Skeletal muscle satellite cell (primary cell): ENCODE data around the gene ZNF536.

ENCODE experiments used
- H3K27me3 ChIP-seq: 2 replicates; pipeline ENCODE4 v1.7.0; 2013; ENCODE audit warnings: low read length; ENCODE audit not compliant: control insufficient read depth, insufficient read depth
- H3K36me3 ChIP-seq: 2 replicates; pipeline ENCODE4 v1.7.0; 2013; ENCODE audit warnings: mild to moderate bottlenecking, control low read depth, low read length; ENCODE audit not compliant: insufficient read depth
- H3K4me1 ChIP-seq: 2 replicates; pipeline ENCODE4 v1.7.0; 2013; ENCODE audit warnings: low read length; ENCODE audit not compliant: control insufficient read depth, insufficient read depth
- H3K4me2 ChIP-seq: 2 replicates; pipeline ENCODE4 v1.7.0; 2013; ENCODE audit warnings: mild to moderate bottlenecking, low read length
- H3K4me3 ChIP-seq: 2 replicates; pipeline ENCODE4 v1.7.0; 2013; ENCODE audit warnings: low read length
- H3K9ac ChIP-seq: 2 replicates; pipeline ENCODE4 v1.7.0; 2013; ENCODE audit warnings: mild to moderate bottlenecking, low read depth, low read length, moderate library complexity
- H3K9me3 ChIP-seq: replicated peaks from 2 replicates; pipeline ENCODE4 v1.7.0; 2013; ENCODE audit warnings: mild to moderate bottlenecking, control low read depth, low read length

Gene ZNF536

DNA sequence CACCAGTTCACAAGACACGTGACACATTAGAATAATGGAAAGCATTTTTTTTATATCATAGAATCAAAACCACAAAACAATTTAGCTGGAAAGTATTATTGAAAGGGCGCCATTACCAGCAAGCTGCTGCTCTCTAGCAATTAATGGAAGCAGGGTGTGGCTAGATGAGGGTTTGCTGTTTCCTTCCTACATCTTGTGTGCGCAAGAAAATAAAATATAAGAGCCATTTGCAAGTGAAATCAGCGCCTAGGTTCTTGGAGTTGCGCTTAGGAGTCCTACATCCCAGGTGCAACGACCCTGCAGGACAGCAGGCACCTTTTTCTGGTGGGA, 140.9 kb downstream of the ZNF536 start:
- no peaks in the 10 kb centered on the region for H3K36me3 ChIP-seq
- peaks cover 4% of the 10 kb centered on the region for H3K4me1 ChIP-seq
- no peaks in the 10 kb centered on the region for H3K9me3 ChIP-seq
- H3K27me3 ChIP-seq, result no peaks in the 10 kb centered on the region
- no peak overlapping the region for H3K4me3 ChIP-seq
- no peak overlapping the region for H3K9ac ChIP-seq
- H3K4me2 ChIP-seq, result no peak overlapping the region

DNA sequence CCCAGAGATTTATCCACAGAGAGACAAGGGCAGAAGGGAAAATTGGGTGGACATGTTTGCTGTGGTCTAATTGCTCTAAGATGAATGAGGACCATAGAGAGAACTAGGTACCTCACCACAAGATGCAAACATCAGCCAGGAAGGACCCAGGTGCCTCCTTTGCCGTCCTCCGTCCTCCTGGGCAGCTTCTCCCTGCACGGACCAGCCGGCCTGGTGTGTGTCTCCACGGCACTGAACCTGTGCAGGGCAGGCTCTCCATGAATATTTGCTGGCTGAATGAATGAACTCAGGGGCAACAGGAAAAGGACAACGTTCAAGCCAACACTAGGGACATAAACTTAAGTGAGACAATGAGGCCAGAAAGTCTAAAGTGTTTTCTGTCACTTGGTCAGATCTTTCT, 143.9 kb downstream of the ZNF536 start:
- H3K36me3 ChIP-seq, result no peaks in the 10 kb centered on the region
- peaks cover 4% of the 10 kb centered on the region for H3K4me1 ChIP-seq
- H3K4me2 ChIP-seq, result no peak overlapping the region
- no peaks in the 10 kb centered on the region for H3K27me3 ChIP-seq
- peaks cover 4% of the 10 kb centered on the region for H3K9me3 ChIP-seq
- H3K4me3 ChIP-seq, result no peak overlapping the region
- H3K9ac ChIP-seq, result no peak overlapping the region

DNA sequence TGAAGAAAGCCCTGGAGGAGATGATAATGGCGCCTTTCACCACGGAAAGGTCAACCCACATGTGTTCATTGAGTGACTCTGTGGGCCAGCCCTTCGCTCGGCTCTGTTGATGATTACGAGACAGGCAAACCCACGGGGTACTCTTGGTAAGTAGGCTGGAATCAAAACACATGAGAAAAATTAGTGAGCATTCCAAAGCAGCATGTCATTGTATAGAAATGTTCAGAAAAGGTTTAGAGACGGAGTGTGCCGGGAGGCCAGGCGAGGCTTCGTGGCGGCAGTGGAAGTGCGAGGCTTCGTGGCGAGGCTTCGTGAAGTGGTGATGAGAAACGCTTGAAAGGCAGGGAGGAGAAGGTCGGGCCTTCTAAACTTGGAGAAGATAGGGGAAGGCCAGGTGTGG, 144.3 kb downstream of the ZNF536 start:
- no peak overlapping the region for H3K4me2 ChIP-seq
- peaks cover 4% of the 10 kb centered on the region for H3K4me1 ChIP-seq

DNA sequence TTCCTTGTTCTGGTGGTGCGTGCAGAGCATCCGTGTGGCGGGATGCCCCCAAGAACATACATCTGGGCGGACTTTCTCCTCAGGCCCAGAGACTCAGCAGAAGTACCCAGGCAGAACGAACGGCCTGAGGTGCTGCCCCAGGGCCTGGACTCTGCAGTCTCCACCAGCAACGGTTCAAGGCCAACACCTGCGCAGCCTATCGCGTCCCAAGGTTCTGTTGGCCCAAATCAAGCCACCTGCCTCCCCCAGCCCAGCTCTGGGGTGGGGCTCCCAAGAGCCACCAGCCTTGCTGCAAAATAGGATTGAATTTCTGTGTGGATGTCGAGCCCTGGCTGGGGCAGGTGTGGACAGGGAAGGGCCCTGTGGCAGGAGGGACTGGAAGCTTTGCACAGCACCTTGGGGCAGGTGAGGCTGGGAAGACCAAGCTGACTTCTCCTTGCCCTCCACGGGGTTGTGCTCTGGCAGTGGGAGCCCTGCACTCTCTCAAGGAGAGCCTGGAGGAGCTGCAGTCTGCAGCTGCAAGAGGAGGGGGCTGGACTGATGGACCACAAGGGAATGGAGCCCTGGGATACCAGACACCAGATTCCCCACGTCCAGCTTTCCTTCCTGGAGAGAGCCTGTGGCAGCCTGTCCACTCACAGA, 146.9 kb downstream of the ZNF536 start:
- Histone ChIP-seq H3K9me3 (peaks cover 4% of the 10 kb centered on the region), H3K4me1 (no peaks in the 10 kb centered on the region), H3K4me2 (no peak overlapping the region), H3K9ac (no peak overlapping the region), H3K4me3 (no peak overlapping the region), H3K27me3 (no peaks in the 10 kb centered on the region), H3K36me3 (no peaks in the 10 kb centered on the region)

More for the DNA sequence above, 144.3 kb downstream of the ZNF536 start:
- Histone ChIP-seq H3K9me3 (peaks cover 4% of the 10 kb centered on the region), H3K9ac (no peak overlapping the region), H3K36me3 (no peaks in the 10 kb centered on the region), H3K4me3 (no peak overlapping the region), H3K27me3 (no peaks in the 10 kb centered on the region)

DNA sequence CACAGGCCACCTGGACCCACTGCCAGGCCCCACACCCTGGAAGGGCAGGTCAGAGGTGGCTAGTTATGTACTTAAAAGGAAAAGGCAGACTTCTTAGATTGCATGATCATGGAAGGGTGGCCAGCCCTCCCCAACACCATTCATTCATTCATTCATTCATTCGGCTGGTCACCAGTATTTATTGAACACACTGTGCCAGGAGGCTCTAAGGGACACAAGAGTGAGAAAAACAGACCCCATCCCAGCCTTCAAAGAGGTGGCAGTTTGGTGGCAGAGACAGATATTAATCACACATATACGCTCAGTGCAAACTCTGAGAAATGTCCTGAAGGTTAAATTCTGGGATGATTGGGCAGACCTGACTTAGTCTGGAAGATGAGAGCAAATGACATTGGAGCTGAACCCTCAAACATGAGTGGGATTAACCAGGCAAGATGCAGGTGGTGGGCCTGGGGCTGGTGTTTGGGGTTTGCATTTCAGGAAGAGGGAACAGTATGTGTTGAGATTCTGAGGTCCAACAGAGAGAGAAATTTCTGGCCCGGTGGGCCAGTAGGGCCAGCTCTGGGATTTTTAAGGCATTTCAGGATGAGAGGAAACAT, 147.5 kb downstream of the ZNF536 start:
- no peak overlapping the region for H3K9ac ChIP-seq
- H3K4me2 ChIP-seq, result no peak overlapping the region
- H3K4me1 ChIP-seq, result no peaks in the 10 kb centered on the region
- H3K4me3 ChIP-seq, result no peak overlapping the region
- H3K27me3 ChIP-seq, result no peaks in the 10 kb centered on the region
- H3K36me3 ChIP-seq, result no peaks in the 10 kb centered on the region
- peaks cover 4% of the 10 kb centered on the region for H3K9me3 ChIP-seq

DNA sequence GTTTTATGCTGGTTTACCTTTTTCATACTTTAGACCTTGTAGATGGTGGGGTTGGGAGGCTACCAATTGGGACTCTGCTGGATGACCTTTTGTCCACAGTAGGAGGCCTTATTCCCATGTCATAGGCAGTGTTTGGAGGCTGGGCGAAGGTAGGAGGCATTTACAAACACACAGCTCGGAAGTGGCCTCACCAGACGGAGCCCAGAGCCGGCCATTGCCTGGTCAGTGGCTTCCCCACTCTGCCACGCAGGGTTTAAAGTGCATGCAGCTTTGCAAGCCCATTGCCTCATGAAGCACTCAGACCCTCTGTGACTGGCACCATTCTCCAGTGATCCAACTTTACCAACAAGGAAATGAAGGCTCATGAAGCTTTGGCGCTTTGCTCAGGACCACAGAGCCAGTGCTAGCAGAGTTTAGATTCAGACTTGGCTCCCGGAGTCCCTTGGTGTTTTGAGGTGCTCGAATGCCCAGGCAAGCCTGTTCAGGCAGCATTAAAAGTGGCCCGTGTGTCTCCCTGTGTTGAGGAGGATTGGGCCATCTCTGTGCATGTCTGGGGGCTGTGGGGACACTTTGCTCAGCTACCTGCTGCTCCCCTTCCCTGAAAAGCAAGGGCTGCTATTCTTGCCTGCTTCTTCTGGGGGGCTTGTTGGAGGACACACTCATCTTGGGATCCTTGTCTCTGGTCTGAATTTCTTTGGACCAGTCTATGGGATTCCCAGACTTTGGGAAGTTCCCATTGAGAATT, 148.7 kb downstream of the ZNF536 start:
- H3K4me1 ChIP-seq, result no peaks in the 10 kb centered on the region
- peaks cover 4% of the 10 kb centered on the region for H3K9me3 ChIP-seq
- no peak overlapping the region for H3K4me2 ChIP-seq
- no peaks in the 10 kb centered on the region for H3K27me3 ChIP-seq
- H3K36me3 ChIP-seq, result no peaks in the 10 kb centered on the region
- no peak overlapping the region for H3K4me3 ChIP-seq
- no peak overlapping the region for H3K9ac ChIP-seq

DNA sequence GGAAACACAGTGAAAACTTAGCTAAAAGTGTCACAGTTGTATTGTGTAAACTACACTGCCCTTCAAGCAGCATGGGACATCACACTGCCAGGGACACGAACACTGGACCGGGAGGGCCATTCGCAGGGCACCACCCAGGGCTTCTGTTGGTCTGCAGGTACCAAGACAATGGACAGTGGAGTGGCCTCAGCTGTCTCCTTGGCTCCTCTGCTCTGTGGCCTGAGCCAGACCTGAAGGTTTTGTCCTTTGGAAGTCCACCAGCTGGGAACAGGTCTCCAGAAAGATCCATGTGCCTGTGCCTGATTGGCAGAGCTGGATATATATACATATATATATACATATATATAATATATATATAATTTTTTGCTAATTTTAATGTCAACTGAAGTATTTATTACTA, 149.8 kb downstream of the ZNF536 start:
- Histone ChIP-seq H3K27me3 (no peaks in the 10 kb centered on the region), H3K9ac (no peak overlapping the region), H3K4me3 (no peak overlapping the region), H3K36me3 (no peaks in the 10 kb centered on the region), H3K9me3 (peaks cover 4% of the 10 kb centered on the region), H3K4me1 (no peaks in the 10 kb centered on the region), H3K4me2 (no peak overlapping the region)

DNA sequence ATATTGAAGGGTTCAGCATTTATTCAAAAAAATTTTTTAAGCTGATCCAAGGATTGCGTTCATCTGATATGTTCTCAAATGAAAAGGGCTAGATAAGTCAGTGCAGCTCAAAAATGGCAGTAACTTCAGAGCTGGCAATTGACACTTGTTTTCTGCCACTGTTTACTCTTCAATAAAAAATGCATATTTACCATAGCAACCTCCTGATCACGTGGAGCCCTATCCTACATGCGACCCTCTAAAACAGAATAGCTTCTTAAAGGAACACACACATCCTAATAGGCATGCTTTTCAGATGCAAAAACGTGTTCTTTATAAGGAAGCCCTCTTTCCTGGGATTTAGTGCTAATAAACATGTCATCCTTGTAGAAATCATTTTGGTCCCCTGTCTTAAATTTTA, 150.2 kb downstream of the ZNF536 start:
- H3K9me3 ChIP-seq, result peaks cover 4% of the 10 kb centered on the region
- no peak overlapping the region for H3K4me3 ChIP-seq
- H3K4me2 ChIP-seq, result no peak overlapping the region
- no peaks in the 10 kb centered on the region for H3K27me3 ChIP-seq
- no peaks in the 10 kb centered on the region for H3K4me1 ChIP-seq
- H3K36me3 ChIP-seq, result no peaks in the 10 kb centered on the region
- no peak overlapping the region for H3K9ac ChIP-seq

DNA sequence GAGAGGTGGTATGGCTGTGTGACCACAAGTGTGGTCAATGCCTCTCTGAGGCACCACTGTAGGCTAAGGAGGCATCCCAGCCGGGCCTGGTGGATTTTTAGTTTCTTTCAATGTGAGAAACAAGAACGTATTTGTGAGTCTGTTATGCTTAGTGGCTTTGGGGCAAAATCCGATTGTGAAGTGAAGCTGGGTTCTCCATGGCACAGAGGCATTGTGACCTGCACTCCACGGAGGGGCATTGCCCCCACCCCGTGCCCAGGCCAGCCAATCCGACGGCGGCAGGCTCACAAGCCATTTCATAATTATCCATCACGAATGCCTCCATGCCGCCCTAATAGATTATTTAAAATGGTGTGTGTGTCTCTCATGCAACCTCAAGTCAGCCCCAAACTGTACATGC, 151.6 kb downstream of the ZNF536 start:
- Histone ChIP-seq H3K4me1 (no peaks in the 10 kb centered on the region), H3K9me3 (peaks cover 4% of the 10 kb centered on the region), H3K4me3 (no peak overlapping the region), H3K27me3 (no peaks in the 10 kb centered on the region), H3K9ac (no peak overlapping the region), H3K4me2 (no peak overlapping the region), H3K36me3 (no peaks in the 10 kb centered on the region)

DNA sequence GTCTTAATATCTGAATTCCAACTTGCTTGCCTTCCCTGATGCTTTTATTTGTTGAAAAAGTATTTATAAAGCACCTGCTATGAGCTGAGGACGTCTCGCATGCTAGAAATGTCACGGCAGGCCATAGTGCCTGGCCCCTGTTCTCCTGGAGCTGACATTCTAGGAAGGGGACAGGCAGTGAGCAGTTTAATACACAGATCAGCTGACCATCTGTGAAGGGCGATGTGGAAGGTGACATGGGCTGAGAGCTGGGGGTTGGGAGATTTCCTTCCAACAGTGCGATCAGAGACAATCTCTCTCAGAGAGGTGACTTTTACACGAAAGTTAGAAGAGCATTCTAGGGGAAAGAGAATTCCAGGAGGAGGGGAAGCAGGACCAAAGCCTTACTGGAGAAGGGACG, 153.2 kb downstream of the ZNF536 start:
- Histone ChIP-seq H3K4me2 (no peak overlapping the region), H3K27me3 (no peaks in the 10 kb centered on the region), H3K4me3 (no peak overlapping the region), H3K4me1 (no peaks in the 10 kb centered on the region), H3K9ac (no peak overlapping the region), H3K36me3 (no peaks in the 10 kb centered on the region), H3K9me3 (peaks cover 11% of the 10 kb centered on the region)

DNA sequence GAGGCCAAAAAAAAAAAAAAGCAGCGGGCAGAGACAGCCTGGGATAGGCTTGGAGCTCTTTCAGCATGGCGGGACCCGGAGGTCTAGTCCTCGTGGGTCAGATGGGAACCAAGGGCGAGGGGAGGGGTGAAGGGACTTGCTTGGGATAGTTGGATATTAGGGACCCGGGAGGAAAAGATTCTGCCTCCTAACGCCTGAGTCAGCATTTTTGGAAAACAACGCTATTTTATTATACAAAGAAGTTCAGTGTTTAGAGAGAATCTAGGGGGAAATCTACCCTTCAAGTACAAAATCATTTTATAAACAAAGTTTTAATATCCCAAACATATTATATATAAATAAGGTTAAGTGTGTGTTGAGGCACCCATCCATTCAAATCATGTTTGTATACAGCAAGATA, 156.7 kb downstream of the ZNF536 start:
- Histone ChIP-seq H3K9ac (no peak overlapping the region), H3K36me3 (no peaks in the 10 kb centered on the region), H3K4me3 (no peak overlapping the region), H3K9me3 (peaks cover 7% of the 10 kb centered on the region), H3K27me3 (no peaks in the 10 kb centered on the region), H3K4me2 (no peak overlapping the region), H3K4me1 (no peaks in the 10 kb centered on the region)

DNA sequence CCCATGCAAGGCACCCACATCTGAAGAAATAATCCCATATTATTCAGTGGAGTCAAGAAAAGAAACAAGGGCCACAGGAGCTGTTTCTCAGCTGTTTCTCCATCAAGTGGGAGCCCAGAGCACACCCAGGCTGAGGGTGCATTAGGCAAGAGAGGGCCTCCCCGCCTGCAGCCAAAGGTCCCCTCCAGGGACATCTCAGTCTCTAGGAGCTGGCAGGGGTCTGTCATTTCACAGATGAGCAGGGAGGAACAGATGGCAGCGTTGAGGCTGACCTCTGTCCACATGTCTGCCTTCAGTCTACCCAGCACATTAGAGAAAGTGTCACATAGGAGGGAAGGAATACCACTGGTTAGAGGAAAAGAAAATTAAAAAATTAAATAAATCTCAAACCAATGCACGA, 157.7 kb downstream of the ZNF536 start:
- no peaks in the 10 kb centered on the region for H3K4me1 ChIP-seq
- peaks cover 7% of the 10 kb centered on the region for H3K9me3 ChIP-seq
- H3K36me3 ChIP-seq, result no peaks in the 10 kb centered on the region
- H3K4me2 ChIP-seq, result no peak overlapping the region
- no peaks in the 10 kb centered on the region for H3K27me3 ChIP-seq
- no peak overlapping the region for H3K4me3 ChIP-seq
- H3K9ac ChIP-seq, result no peak overlapping the region
